ENCODE results near the gene RCAN1. TPM values are rescaled to one million over a fixed set of nuclear protein-coding genes. Genes with fewer than 3 reads are reported as not detected.

The RCAN1 gene
- total and polyA plus RNA-seq, 2 experiments from 2014 or later = 79.4 to 113 TPM

- no peak overlapping the region for H3K27ac ChIP-seq
- H3K79me2 ChIP-seq = no peaks in the 10 kb centered on the region
- no peak overlapping the region for H3K4me3 ChIP-seq
- H2AFZ ChIP-seq = no peak overlapping the region
- TF ChIP-seq, protein P1, sequence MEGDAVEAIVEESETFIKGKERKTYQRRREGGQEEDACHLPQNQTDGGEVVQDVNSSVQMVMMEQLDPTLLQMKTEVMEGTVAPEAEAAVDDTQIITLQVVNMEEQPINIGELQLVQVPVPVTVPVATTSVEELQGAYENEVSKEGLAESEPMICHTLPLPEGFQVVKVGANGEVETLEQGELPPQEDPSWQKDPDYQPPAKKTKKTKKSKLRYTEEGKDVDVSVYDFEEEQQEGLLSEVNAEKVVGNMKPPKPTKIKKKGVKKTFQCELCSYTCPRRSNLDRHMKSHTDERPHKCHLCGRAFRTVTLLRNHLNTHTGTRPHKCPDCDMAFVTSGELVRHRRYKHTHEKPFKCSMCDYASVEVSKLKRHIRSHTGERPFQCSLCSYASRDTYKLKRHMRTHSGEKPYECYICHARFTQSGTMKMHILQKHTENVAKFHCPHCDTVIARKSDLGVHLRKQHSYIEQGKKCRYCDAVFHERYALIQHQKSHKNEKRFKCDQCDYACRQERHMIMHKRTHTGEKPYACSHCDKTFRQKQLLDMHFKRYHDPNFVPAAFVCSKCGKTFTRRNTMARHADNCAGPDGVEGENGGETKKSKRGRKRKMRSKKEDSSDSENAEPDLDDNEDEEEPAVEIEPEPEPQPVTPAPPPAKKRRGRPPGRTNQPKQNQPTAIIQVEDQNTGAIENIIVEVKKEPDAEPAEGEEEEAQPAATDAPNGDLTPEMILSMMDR (IDR thresholded peaks at IDR 0.05; ENCODE audit: poor library complexity) = no peak
- TF ChIP-seq EZH2 (IDR thresholded peaks at IDR 0.05; ENCODE audit: borderline replicate concordance) (no peak), EZH2phosphoT487 (IDR thresholded peaks at IDR 0.05; ENCODE audit: low read depth, severe bottlenecking, unreplicated experiment) (no peak)
- H3K4me2 ChIP-seq = no peak overlapping the region
- H3K36me3 ChIP-seq (replicated peaks; ENCODE audit: insufficient read depth, low read depth) = no peaks in the 10 kb centered on the region
- no peak for DNase-seq (ENCODE audit: low spot score)
- H3K9me3 ChIP-seq (ENCODE audit: low read depth) = no peaks in the 10 kb centered on the region
- H3K9me2 ChIP-seq (replicated peaks; ENCODE audit: insufficient read depth) = no peaks in the 10 kb centered on the region
- no peaks in the 10 kb centered on the region for H4K20me1 ChIP-seq (ENCODE audit: insufficient read depth, poor library complexity, severe bottlenecking)
- no peaks in the 10 kb centered on the region for H3K27me3 ChIP-seq
- H3K4me1 ChIP-seq (ENCODE audit: insufficient read depth) = no peaks in the 10 kb centered on the region
- 83% methylated on average over 4 of the region's 4 CpGs for WGBS (ENCODE audit: low lambda C conversion rate, missing lambda C conversion rate)
These were observed 8.6 kb upstream of the RCAN1 start for GRCh38 chr21:34623516-34623915.

DNA sequence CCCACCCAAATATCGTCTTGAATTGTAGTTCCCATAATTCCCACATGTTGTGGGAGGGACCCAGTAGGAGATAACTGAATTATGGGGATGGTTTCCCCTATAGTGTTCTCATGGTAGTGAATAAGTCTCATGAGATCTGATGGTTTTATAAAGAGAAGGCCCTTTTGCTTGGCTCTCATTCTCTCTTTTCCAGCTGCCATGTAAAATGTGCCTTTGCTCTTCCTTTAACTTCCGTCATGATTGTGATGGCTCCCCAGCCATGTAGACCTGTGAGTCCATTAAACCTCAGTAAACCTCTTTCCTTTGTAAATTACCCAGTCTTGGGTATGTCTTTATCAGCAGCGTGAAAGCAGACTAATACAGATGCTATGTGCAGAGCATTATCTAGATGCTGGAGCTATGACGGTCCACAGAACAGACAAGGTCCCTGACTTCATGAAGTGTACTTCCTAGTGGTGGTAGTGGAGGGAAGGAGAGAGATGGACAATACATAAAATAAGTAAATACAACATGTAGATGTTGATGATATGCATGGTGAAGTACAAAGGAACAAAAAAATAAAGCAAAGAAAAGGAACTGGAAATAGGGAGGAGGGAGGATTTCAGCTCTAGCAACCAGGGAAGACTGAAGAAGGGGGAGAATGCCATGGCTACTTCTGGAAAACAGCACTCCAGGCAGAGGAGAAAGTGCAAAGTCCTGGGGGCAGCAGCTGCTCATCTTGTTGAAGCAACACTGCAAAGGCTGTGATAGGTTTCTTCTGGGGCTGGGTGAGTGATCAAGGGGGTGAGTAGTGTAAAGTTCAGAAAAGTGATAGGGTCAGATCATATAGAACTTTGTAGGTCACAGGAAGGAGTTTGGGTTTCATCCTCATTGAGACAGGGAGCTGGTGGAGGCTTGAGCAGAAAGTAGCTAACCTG is 6.8 kb upstream of the RCAN1 start:
- Histone ChIP-seq H3K27me3 (no peaks in the 10 kb centered on the region), H3K9me3 (ENCODE audit: low read depth) (no peaks in the 10 kb centered on the region), H3K4me3 (no peak overlapping the region), H3K27ac (no peak overlapping the region), H3K79me2 (no peaks in the 10 kb centered on the region), H4K20me1 (ENCODE audit: insufficient read depth, poor library complexity, severe bottlenecking) (no peaks in the 10 kb centered on the region), H3K9me2 (replicated peaks; ENCODE audit: insufficient read depth) (no peaks in the 10 kb centered on the region), H3K4me1 (ENCODE audit: insufficient read depth) (no peaks in the 10 kb centered on the region), H2AFZ (no peak overlapping the region), H3K36me3 (replicated peaks; ENCODE audit: insufficient read depth, low read depth) (no peaks in the 10 kb centered on the region), H3K4me2 (no peak overlapping the region)
- TF ChIP-seq EZH2 (IDR thresholded peaks at IDR 0.05; ENCODE audit: borderline replicate concordance) (no peak), EZH2phosphoT487 (IDR thresholded peaks at IDR 0.05; ENCODE audit: low read depth, severe bottlenecking, unreplicated experiment) (no peak)
- TF ChIP-seq, protein P1 (IDR thresholded peaks at IDR 0.05; ENCODE audit: poor library complexity) = no peak
- no peak for DNase-seq (ENCODE audit: low spot score)
- WGBS (ENCODE audit: low lambda C conversion rate, missing lambda C conversion rate) = 84% methylated on average over 4 of the region's 4 CpGs

- H3K9me3 ChIP-seq (ENCODE audit: low read depth) = no peaks in the 10 kb centered on the region
- no peaks in the 10 kb centered on the region for H3K4me1 ChIP-seq (ENCODE audit: insufficient read depth)
- no peak overlapping the region for H3K4me2 ChIP-seq
- H3K36me3 ChIP-seq (replicated peaks; ENCODE audit: insufficient read depth, low read depth) = no peaks in the 10 kb centered on the region
- H3K27me3 ChIP-seq = no peaks in the 10 kb centered on the region
- DNase-seq (ENCODE audit: low spot score) = no peak
- H2AFZ ChIP-seq = no peak overlapping the region
- H4K20me1 ChIP-seq (ENCODE audit: insufficient read depth, poor library complexity, severe bottlenecking) = no peaks in the 10 kb centered on the region
- no peak overlapping the region for H3K4me3 ChIP-seq
- no peaks in the 10 kb centered on the region for H3K9me2 ChIP-seq (replicated peaks; ENCODE audit: insufficient read depth)
- TF ChIP-seq, protein P1 (IDR thresholded peaks at IDR 0.05; ENCODE audit: poor library complexity) = no peak
- TF ChIP-seq EZH2phosphoT487 (IDR thresholded peaks at IDR 0.05; ENCODE audit: low read depth, severe bottlenecking, unreplicated experiment) = no peak
- no peak for TF ChIP-seq EZH2 (IDR thresholded peaks at IDR 0.05; ENCODE audit: borderline replicate concordance)
- H3K27ac ChIP-seq = no peak overlapping the region
- H3K79me2 ChIP-seq = no peaks in the 10 kb centered on the region
- WGBS (ENCODE audit: low lambda C conversion rate, missing lambda C conversion rate) = 80% methylated on average over 8 of the region's 8 CpGs
These were observed 5.1 kb upstream of the RCAN1 start for GRCh38 chr21:34619841-34620665.
